CD4-positive, CD25-positive, alpha-beta regulatory T cell (primary cell): ENCODE data around the gene PGGHG. TPM values are rescaled to one million over a fixed set of nuclear protein-coding genes. Genes with fewer than 3 reads are reported as not detected.
"Not testable (repeated sequence)": the region's sequence is repeated elsewhere in the genome, so short reads cannot be mapped to it uniquely, and the experiment has no call there.

Source experiments
- ATAC-seq, 2 donors: fragments of 150-1000 bp; cut with Tn5 transposase; one replicate each; pipeline ENCODE4 v1.10.0; 2021; ENCODE audit warnings: low read depth in 2 of 2, moderate number of reproducible peaks in 2 of 2, moderate library complexity in 1 of 2
- DNase-seq, 3 donors: peaks; one replicate each; pipeline versions ENCODE4 v3.0.0 to v3.0.0-alpha.2; 2012 to 2022; ENCODE audit warnings: mixed read lengths in 1 of 3
- H3K27ac ChIP-seq: one replicate; pipeline ENCODE4 v1.7.0; 2013; ENCODE audit warnings: mild to moderate bottlenecking, low read length; ENCODE audit not compliant: insufficient read depth, poor library complexity, severe bottlenecking
- H3K27me3 ChIP-seq: one replicate; pipeline ENCODE4 v1.7.0; 2013; ENCODE audit warnings: low read length; ENCODE audit not compliant: control insufficient read depth, insufficient read depth
- H3K36me3 ChIP-seq: one replicate; pipeline ENCODE4 v1.7.0; 2013; ENCODE audit warnings: mild to moderate bottlenecking, low read length, moderate library complexity; ENCODE audit not compliant: control insufficient read depth, insufficient read depth
- H3K4me1 ChIP-seq: 2 replicates; pipeline ENCODE4 v1.7.0; 2013; ENCODE audit warnings: mild to moderate bottlenecking, low read length; ENCODE audit not compliant: insufficient read depth, control insufficient read depth, poor library complexity, severe bottlenecking
- H3K4me3 ChIP-seq: one replicate; pipeline ENCODE4 v1.7.0; 2013; ENCODE audit warnings: low read depth, mild to moderate bottlenecking, low read length, moderate library complexity
- H3K9me3 ChIP-seq, 2 experiments: 1 replicate in 1 of 2; 2 replicates in 1 of 2; pipeline ENCODE4 v1.7.0; 2013; ENCODE audit warnings: low read length in 2 of 2, mild to moderate bottlenecking in 1 of 2, moderate library complexity in 1 of 2; ENCODE audit not compliant: control insufficient read depth in 2 of 2
- H3K27ac Mint-ChIP-seq, 3 donors: one replicate each; pipeline ENCODE4 v1.8.0; 2020 to 2022; ENCODE audit warnings: mild to moderate bottlenecking in 3 of 3, mixed read lengths in 3 of 3, moderate library complexity in 2 of 3
- H3K27me3 Mint-ChIP-seq: one replicate; pipeline ENCODE4 v1.8.0; 2022; ENCODE audit warnings: mild to moderate bottlenecking, mixed read lengths
- H3K36me3 Mint-ChIP-seq: one replicate; pipeline ENCODE4 v1.8.0; 2020; ENCODE audit warnings: mixed read lengths
- H3K4me1 Mint-ChIP-seq, 4 donors: one replicate each; pipeline ENCODE4 v1.8.0; 2020 to 2022; ENCODE audit warnings: mixed read lengths in 4 of 4, mild to moderate bottlenecking in 1 of 4
- H3K4me3 Mint-ChIP-seq, 4 donors: one replicate each; pipeline ENCODE4 v1.8.0; 2020 to 2022; ENCODE audit warnings: mild to moderate bottlenecking in 4 of 4, mixed read lengths in 4 of 4, moderate library complexity in 3 of 4
- H3K9me3 Mint-ChIP-seq, 7 donors: one replicate each; pipeline ENCODE4 v1.8.0; 2020 to 2022; ENCODE audit warnings: mixed read lengths in 7 of 7, mild to moderate bottlenecking in 3 of 7, moderate library complexity in 2 of 7
- polyA plus RNA-seq, 4 donors: library from polyadenylated mRNA; unstranded; fragments of 300-500 nt; fragmentation: Illumina TruSeq; gene quantifications; one replicate each; pipeline ENCODE4 v1.2.3, GENCODE V29; 2021
- total RNA-seq: library from RNA; stranded (reverse); gene quantifications from one replicate; pipeline ENCODE4 v1.2.3, GENCODE V29; 2022

The PGGHG gene
- total and polyA plus RNA-seq, 5 donors from 2014 or later: 1.5 to 188 (median 2.9) TPM

- no peaks in the 10 kb centered on the region for H3K36me3 ChIP-seq
- H3K4me1 Mint-ChIP-seq: peaks cover 17 to 51% (median 33%) of the 10 kb centered on the region in 4 donors
- peaks cover 0 to 1% (median 0%) of the 10 kb centered on the region in 7 donors for H3K9me3 Mint-ChIP-seq
- peak overlapping the region in 2 of 3 donors; percentile 5 to 46 for H3K27ac Mint-ChIP-seq
- peaks cover 15% of the 10 kb centered on the region for H3K27me3 Mint-ChIP-seq
- H3K9me3 ChIP-seq: no peaks in the 10 kb centered on the region
- no peak for DNase-seq
- no peaks in the 10 kb centered on the region for H3K36me3 Mint-ChIP-seq
- H3K4me3 ChIP-seq: no peak overlapping the region
- peak overlapping the region in 3 of 4 donors; percentile 10 to 59 (median 41) for H3K4me3 Mint-ChIP-seq
- no peak for ATAC-seq
- peak overlapping the region; percentile 14 for H3K27ac ChIP-seq
- H3K27me3 ChIP-seq: no peaks in the 10 kb centered on the region
- peaks cover 39% of the 10 kb centered on the region for H3K4me1 ChIP-seq
These were observed 16.9 kb downstream of the PGGHG start for GRCh38 chr11:305844-306211.

GRCh38 chr11:306645-307371, 17.9 kb downstream of the PGGHG start:
- ATAC-seq (no peak), DNase-seq (no peak)
- Histone ChIP-seq H3K9me3 (no peaks in the 10 kb centered on the region), H3K4me3 (no peak overlapping the region), H3K36me3 (no peaks in the 10 kb centered on the region), H3K4me1 (peaks cover 42% of the 10 kb centered on the region), H3K27me3 (no peaks in the 10 kb centered on the region), H3K27ac (peak overlapping the region; percentile 79)
- Mint-ChIP-seq H3K27me3 (peaks cover 9% of the 10 kb centered on the region), H3K9me3 (peaks cover 0 to 1% (median 0%) of the 10 kb centered on the region in 7 donors), H3K4me1 (peaks cover 17 to 54% (median 34%) of the 10 kb centered on the region in 4 donors), H3K4me3 (peak overlapping the region; percentile 28 to 91 (median 72)), H3K36me3 (no peaks in the 10 kb centered on the region), H3K27ac (peak overlapping the region in 2 of 3 donors; percentile 83 to 100)

- H3K36me3 ChIP-seq, H3K36me3 Mint-ChIP-seq, H3K27me3 Mint-ChIP-seq, H3K9me3 Mint-ChIP-seq, H3K27me3 ChIP-seq, H3K9me3 ChIP-seq: not testable (repeated sequence)
- Mint-ChIP-seq H3K4me3 (peak within 1 kb of the TSS; percentile 90 to 99 (median 94)), H3K4me1 (peaks cover 12 to 65% (median 37%) of the 10 kb centered on the region in 4 donors), H3K27ac (peak within 1 kb of the TSS; percentile 87 to 100 (median 96))
- DNase-seq (peak in 1 of 3 donors; percentile 54), ATAC-seq (peak; percentile 67 to 69)
- Histone ChIP-seq H3K4me1 (peaks cover 54% of the 10 kb centered on the region), H3K27ac (peak within 1 kb of the TSS; percentile 79), H3K4me3 (peak within 1 kb of the TSS; percentile 74)
These were observed 19.1 kb downstream of the PGGHG start, which contains the start of gene IFITM2 for GRCh38 chr11:307766-308708. IFITM2 (plus strand) TSS chr11:307816; CDS start chr11:308193, 377 bp downstream.

- H3K36me3 ChIP-seq, H3K36me3 Mint-ChIP-seq, H3K9me3 ChIP-seq, H3K27me3 ChIP-seq, H3K27me3 Mint-ChIP-seq, H3K9me3 Mint-ChIP-seq: not testable (repeated sequence)
- ATAC-seq: peak in 1 of 2 donors; percentile 0
- Mint-ChIP-seq H3K4me3 (peak overlapping the region; percentile 90 to 99 (median 94)), H3K27ac (peak overlapping the region; percentile 87 to 100 (median 96)), H3K4me1 (peaks cover 12 to 69% (median 37%) of the 10 kb centered on the region in 4 donors)
- peak overlapping the region; percentile 79 for H3K27ac ChIP-seq
- DNase-seq: peak in 1 of 3 donors; percentile 55
- H3K4me1 ChIP-seq: peaks cover 62% of the 10 kb centered on the region
- H3K4me3 ChIP-seq: peak overlapping the region; percentile 77
These were observed 20.1 kb downstream of the PGGHG start for GRCh38 chr11:308740-309665.

- H3K4me3 Mint-ChIP-seq: peak overlapping the region; percentile 90 to 99 (median 94)
- H3K9me3 Mint-ChIP-seq, H3K36me3 Mint-ChIP-seq, ATAC-seq, H3K9me3 ChIP-seq, H3K36me3 ChIP-seq, DNase-seq, H3K27me3 ChIP-seq: not testable (repeated sequence)
- H3K27ac Mint-ChIP-seq: peak overlapping the region; percentile 87 to 100 (median 96)
- peaks cover 11% of the 10 kb centered on the region for H3K27me3 Mint-ChIP-seq
- H3K4me3 ChIP-seq: peak overlapping the region; percentile 77
- H3K4me1 ChIP-seq: peaks cover 61% of the 10 kb centered on the region
- peak overlapping the region; percentile 79 for H3K27ac ChIP-seq
- H3K4me1 Mint-ChIP-seq: peaks cover 9 to 67% (median 35%) of the 10 kb centered on the region in 4 donors
These were observed 21.1 kb downstream of the PGGHG start for GRCh38 chr11:309979-310572.

- H3K9me3 Mint-ChIP-seq, H3K9me3 ChIP-seq, H3K27me3 ChIP-seq, DNase-seq, H3K36me3 ChIP-seq, H3K36me3 Mint-ChIP-seq: not testable (repeated sequence)
- Mint-ChIP-seq H3K27ac (peak overlapping the region; percentile 94 to 100 (median 97)), H3K4me1 (peaks cover 7 to 62% (median 27%) of the 10 kb centered on the region in 4 donors), H3K4me3 (peak overlapping the region; percentile 93 to 100 (median 98)), H3K27me3 (peaks cover 13% of the 10 kb centered on the region)
- peak overlapping the region; percentile 84 for H3K27ac ChIP-seq
- peak; percentile 21 to 24 for ATAC-seq
- peaks cover 67% of the 10 kb centered on the region for H3K4me1 ChIP-seq
- peak overlapping the region; percentile 80 for H3K4me3 ChIP-seq
These were observed 22.3 kb downstream of the PGGHG start for GRCh38 chr11:311013-311748.
